Liver (tissue), 3 donors: Measurements from ENCODE around the gene FRMD4A.

Experiments
- CTCF ChIP-seq: fragments of 150-350 bp; IDR thresholded peaks from 2 replicates; pipeline ENCODE4 v1.5.1; 2017; ENCODE audit warnings: improper control_type of control experiment, low read depth, low read length; ENCODE audit not compliant: missing input control
- EGR1 ChIP-seq, 2 donors: IDR thresholded peaks; 2 replicates each; pipeline ENCODE4 v1.6.1; 2016 to 2018; ENCODE audit warnings: antibody characterized with exemption in 2 of 2, low read depth in 2 of 2
- GABPA ChIP-seq, 2 donors: IDR thresholded peaks in 1 of 2; conservative IDR thresholded peaks in 1 of 2; 2 replicates each; pipeline ENCODE4 v1.6.1; 2016; ENCODE audit warnings: antibody characterized with exemption in 2 of 2, mild to moderate bottlenecking in 1 of 2, moderate library complexity in 1 of 2
- TAF1 ChIP-seq: conservative IDR thresholded peaks from 2 replicates; pipeline ENCODE4 v1.6.1; 2016; ENCODE audit warnings: antibody characterized with exemption, mild to moderate bottlenecking
- YY1 ChIP-seq: IDR thresholded peaks from 2 replicates; pipeline ENCODE4 v1.6.1; 2016; ENCODE audit warnings: antibody characterized with exemption, mild to moderate bottlenecking
- ZBTB33 ChIP-seq: IDR thresholded peaks from 2 replicates; pipeline ENCODE4 v1.6.1; 2016; ENCODE audit warnings: antibody characterized with exemption
- TF ChIP-seq, protein P1 (sequence below): IDR thresholded peaks from 2 replicates; pipeline ENCODE4 v1.6.1; 2016; ENCODE audit warnings: antibody characterized with exemption
- donor health status: healthy.
- donor health status: healthy.

DNA sequence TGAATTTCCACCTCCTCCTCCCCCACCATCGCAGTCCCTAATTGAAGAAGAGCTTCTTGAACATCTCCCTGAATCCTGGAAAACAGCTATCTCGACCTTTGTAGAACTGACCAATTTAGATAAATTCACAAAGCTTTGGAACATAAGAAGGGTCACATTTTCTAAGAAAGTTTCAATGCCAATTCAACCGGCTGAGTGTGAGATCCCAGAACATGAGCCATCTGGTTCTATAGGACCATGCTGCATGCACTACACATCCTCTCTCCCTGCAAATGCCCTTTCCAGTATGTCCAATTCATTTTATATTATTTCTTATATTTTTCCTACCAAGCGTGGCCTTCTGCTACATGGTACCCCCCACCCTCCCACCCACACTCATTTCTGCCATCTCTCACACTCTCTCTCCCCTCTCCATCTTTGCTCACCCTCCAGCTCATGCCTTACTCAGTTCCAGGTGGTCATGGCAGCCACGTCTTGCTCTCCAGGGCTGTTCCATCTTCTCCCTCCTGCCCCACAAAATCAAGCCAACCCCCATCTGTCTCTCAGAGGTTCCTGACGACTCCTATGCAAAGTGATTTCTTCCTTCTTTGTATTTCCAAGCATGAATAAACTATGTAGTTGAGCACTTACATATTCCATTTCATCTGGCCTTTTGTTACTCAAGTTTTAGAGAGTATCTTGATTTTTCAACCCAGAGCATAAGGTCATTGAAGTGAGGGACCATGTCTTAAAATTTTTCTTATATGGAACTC is 19.3 kb downstream of the FRMD4A start:
- TF ChIP-seq CTCF (no peak), YY1 (no peak), EGR1 (IDR thresholded peaks at IDR 0.05; ENCODE audit: low read depth in 2 of 2) (no peak), TAF1 (no peak), ZBTB33 (no peak), GABPA (IDR thresholded peaks at IDR 0.05 in 1 of 2, conservative IDR thresholded peaks at IDR 0.05 in 1 of 2) (no peak)
- TF ChIP-seq, protein P1, sequence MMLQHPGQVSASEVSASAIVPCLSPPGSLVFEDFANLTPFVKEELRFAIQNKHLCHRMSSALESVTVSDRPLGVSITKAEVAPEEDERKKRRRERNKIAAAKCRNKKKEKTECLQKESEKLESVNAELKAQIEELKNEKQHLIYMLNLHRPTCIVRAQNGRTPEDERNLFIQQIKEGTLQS, result no peak
